AG09309 (cell line): ENCODE data around the gene HELZ.

Experiments
- DNase-seq: peaks from one replicate; pipeline ENCODE4 v3.0.0-alpha.2; 2010; ENCODE audit warnings: low read depth
- H3K4me3 ChIP-seq: 2 replicates; pipeline ENCODE4 v1.5.1; 2011; ENCODE audit warnings: mild to moderate bottlenecking, low read depth, low read length, moderate library complexity; ENCODE audit not compliant: control insufficient read depth
- CTCF ChIP-seq: IDR thresholded peaks from 2 replicates; pipeline ENCODE4 v1.5.1; 2011; ENCODE audit warnings: mild to moderate bottlenecking, low read depth, low read length, inconsistent platforms; ENCODE audit not compliant: insufficient read depth, control insufficient read depth; ENCODE audit errors: missing control alignments

The HELZ gene

GRCh38 chr17:67247416-67247900 lies 2.5 kb upstream of the HELZ start:
- H3K4me3 ChIP-seq = no peak overlapping the region
- no peak for TF ChIP-seq CTCF
- DNase-seq = no peak

GRCh38 chr17:67246653-67247415 lies 1.8 kb upstream of the HELZ start:
- no peak for DNase-seq
- TF ChIP-seq CTCF = no peak

GRCh38 chr17:67246403-67246652 lies 1.3 kb upstream of the HELZ start:
- no peak for TF ChIP-seq CTCF
- peak overlapping the region; percentile 64 for H3K4me3 ChIP-seq
- DNase-seq = no peak

More at GRCh38 chr17:67246653-67247415, 1.8 kb upstream of the HELZ start:
- peak overlapping the region; percentile 64 for H3K4me3 ChIP-seq

- no peak for TF ChIP-seq CTCF
- peak overlapping the region; percentile 64 for H3K4me3 ChIP-seq
- DNase-seq = no peak
Measured at GRCh38 chr17:67245694-67246402, 852 bp upstream of the HELZ start.

GRCh38 chr17:67244431-67245072 lies 444 bp downstream of the HELZ start:
- no peak for DNase-seq
- TF ChIP-seq CTCF = no peak
- peak overlapping the region; percentile 64 for H3K4me3 ChIP-seq

GRCh38 chr17:67243284-67243683 lies 1.7 kb downstream of the HELZ start:
- H3K4me3 ChIP-seq = no peak overlapping the region

More at GRCh38 chr17:67243284-67243683, 1.7 kb downstream of the HELZ start:
- no peak for TF ChIP-seq CTCF
- DNase-seq = no peak
